Uterus (tissue), 2 donors: ENCODE results near the gene ANKRD52.

ENCODE experiments used
- CTCF ChIP-seq, 4 experiments: fragments of 200-600 bp in 2 of 4; fragments of 450-650 bp in 2 of 4; sonication (generic) in 2 of 4; IDR thresholded peaks; one replicate each; pipeline ENCODE4 v1.5.1; 2016 to 2019; ENCODE audit warnings: antibody characterized with exemption in 4 of 4, mild to moderate bottlenecking in 2 of 4, moderate library complexity in 1 of 4
- POLR2A ChIP-seq, 2 donors: fragments of 450-650 bp; IDR thresholded peaks; one replicate each; pipeline ENCODE4 v1.6.1; 2016; ENCODE audit warnings: antibody characterized with exemption in 2 of 2, mild to moderate bottlenecking in 1 of 2, moderate library complexity in 1 of 2

- no peak for TF ChIP-seq CTCF (IDR thresholded peaks at IDR 0.05)
- no peak for TF ChIP-seq POLR2A (IDR thresholded peaks at IDR 0.05)
Observed at GRCh38 chr12:56205445-56205844, 52.7 kb downstream of the ANKRD52 start.
